NCI-H524 (cell line): ENCODE results near the gene ZCCHC24.

ENCODE experiments used
- DNase-seq, 2 experiments: peaks; one replicate each; lab custom pipeline; 2025; lab: John Stamatoyannopoulos, UW

The ZCCHC24 gene

GRCh38 chr10:79445161-79445976, at the start of gene ZCCHC24:
Gene ZCCHC24, minus strand, starts transcription at chr10:79445624. Its CDS starts 184 bp downstream, at chr10:79445440.
- peak; percentile 80 to 90 for DNase-seq

GRCh38 chr10:79493806-79494205, 48.4 kb upstream of the ZCCHC24 start:
- DNase-seq: no peak

- peak in 1 of 2 experiments; percentile 28 for DNase-seq
These were observed 47.4 kb upstream of the ZCCHC24 start for GRCh38 chr10:79492839-79493238.

DNA sequence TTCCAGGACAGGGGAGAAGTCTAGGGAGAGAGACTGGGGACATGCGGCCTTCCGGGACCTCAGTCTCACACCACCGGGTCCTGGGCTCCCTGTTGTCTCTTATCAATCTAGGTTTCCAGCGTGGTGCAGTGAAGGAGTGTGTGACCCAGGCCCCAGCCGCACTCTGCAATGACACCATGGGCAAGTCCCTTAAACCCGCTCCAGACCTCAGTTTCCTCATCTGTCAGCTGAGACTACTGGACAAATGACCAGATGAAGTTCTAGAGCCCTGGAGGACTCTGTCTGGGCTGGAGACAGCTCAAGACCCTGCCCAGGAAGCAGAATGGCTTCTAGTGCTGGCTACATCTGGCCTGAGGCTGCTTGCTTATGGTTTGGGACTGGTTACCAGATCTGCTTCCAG, 46.8 kb upstream of the ZCCHC24 start:
- no peak for DNase-seq

GRCh38 chr10:79491143-79491835, 45.9 kb upstream of the ZCCHC24 start:
- DNase-seq: peak in 1 of 2 experiments; percentile 54

DNA sequence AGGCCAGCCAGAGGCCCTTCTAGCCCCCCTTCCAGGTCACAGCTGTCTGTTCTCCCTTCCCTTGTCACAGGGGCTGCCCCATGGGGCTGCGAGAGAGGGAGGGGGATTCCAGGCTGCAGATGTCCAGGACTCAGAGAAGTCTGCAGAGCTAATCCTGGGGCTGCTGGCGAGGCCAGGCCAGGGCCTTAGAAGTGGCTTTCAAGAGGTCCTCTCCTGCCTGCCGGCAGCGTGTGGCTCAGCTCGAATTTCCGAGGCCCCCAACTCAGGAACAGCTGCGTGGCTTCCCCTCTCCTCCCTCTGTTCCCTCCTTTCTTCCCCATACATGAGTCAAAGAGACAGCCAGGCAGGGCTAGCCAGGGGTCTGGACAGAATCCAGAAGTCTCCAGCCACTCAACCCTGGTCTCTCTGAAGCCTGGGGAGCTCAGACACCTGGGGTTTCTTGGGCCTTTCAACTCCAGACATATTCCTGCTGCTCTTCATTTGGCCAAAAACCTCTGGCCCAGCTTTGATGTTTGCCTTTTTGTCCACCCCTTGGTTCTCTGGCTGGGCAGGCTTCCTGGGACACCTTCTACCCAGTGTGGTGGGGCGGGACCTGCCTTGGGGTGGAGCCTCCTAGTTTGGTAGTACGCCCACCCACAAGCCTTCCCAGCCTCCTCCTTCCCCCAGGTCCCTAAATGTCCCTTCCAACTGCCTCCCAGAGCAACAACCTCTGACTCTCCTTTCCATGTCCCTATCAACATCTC, 45.1 kb upstream of the ZCCHC24 start:
- DNase-seq: peak; percentile 77 to 93

DNA sequence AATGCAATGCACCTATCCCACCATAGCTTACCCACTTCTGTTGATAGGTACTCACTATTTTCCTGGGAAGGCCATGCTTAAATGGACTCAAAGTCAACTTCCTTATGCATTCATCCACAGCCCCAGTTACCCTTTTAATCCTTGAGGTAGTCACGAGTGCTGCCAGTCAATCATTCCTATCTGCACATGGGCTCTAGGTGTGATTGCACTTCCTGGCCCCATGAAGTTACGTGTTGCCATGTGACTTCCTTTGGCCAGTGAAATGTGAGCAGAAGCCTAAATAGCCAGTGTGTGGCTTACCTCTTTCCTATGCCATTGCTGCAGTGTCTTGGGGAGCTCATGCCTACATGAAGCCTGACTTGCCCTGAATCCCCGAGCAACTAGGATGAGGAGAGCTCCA, 43.4 kb upstream of the ZCCHC24 start:
- no peak for DNase-seq

DNA sequence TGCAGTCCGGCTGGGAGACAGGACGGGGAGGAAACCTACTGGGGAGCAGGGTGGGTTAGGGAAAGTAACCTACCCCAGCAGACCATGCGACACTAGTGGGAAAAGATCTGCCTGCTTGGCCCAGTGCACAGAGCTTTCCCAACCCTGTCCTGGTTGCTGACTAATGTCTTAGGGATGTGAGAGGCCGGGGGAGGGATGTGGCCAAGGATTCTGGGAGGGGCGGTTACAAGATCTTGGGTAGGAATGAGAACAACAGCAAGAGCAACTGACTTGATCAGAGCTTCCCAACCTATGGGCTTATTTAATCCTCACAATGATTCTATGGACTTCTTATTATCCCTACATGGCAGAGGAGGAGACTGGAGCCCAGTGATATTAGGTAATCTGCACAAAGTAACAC, 42.9 kb upstream of the ZCCHC24 start:
- DNase-seq: no peak

- DNase-seq: peak; percentile 80 to 85
These were observed 42.1 kb upstream of the ZCCHC24 start for GRCh38 chr10:79487296-79488194.

DNA sequence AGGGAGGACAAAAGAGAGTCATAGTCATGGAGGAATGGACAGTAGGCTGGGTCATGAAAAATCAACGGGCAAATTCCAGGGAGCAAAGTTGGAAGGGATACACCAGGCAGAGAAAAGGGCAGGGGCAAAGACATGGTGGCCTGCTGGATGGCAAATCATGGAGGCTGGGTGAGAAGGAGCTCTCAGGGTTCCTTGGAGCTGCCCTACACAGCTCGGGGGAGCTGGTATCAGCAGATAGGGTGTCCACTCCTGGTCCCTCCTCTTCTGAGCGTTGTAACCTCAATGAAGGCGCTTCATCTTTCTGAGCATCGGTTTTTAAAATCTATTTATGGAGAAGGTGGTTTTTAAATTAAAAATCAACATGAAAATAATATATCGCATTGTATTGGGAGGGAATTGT, 39.1 kb upstream of the ZCCHC24 start:
- no peak for DNase-seq

GRCh38 chr10:79483948-79484347, 38.5 kb upstream of the ZCCHC24 start:
- DNase-seq: peak in 1 of 2 experiments; percentile 27

- DNase-seq: no peak
These were observed 37.9 kb upstream of the ZCCHC24 start for GRCh38 chr10:79483299-79483698.

GRCh38 chr10:79482741-79483140, 37.3 kb upstream of the ZCCHC24 start:
- DNase-seq: no peak

- no peak for DNase-seq
These were observed 36.9 kb upstream of the ZCCHC24 start for GRCh38 chr10:79482304-79482703.

GRCh38 chr10:79479283-79479909, 34.0 kb upstream of the ZCCHC24 start:
- DNase-seq: no peak

- no peak for DNase-seq
These were observed 32.0 kb upstream of the ZCCHC24 start for GRCh38 chr10:79477456-79477855.

DNA sequence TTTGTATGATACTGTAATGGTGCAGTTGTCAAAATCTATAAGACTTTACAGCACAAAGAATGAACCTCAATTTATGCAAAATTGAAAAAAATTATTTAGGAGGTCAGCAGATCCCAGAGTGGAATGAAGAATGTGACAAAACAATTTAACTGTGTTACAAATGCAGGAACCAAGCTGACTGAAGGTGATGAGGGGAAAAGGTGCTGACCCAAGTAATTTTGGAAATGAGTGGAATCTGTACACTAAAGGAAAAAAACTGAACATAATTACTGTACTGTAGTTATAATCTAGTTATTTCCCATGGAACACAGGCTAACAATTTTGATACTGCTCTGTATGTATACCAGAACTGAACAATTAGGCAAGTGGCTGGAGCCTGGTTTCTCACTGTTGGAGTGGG, 31.2 kb upstream of the ZCCHC24 start:
- no peak for DNase-seq

DNA sequence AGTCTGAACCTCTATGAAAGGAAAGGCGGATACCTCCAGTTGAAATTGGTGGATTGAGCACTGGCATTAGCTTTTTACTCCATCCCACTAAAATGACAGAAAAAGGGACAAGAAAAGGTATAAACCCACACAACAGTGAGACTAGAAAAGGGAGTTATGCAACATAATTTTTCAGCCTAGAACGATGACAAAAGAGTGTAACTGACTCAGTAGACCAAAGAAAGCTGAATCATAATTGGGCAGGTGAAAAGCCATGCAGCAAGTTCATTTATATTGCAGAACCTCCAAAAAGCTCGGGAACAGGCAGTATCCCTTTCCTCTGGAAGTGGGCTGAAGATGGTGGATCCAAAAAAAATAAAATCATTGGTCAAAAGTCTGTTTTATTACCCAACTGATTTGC, 30.5 kb upstream of the ZCCHC24 start:
- no peak for DNase-seq

GRCh38 chr10:79475119-79475653, 29.8 kb upstream of the ZCCHC24 start:
- no peak for DNase-seq

- no peak for DNase-seq
These were observed 28.2 kb upstream of the ZCCHC24 start for GRCh38 chr10:79473496-79474095.
